Prostate gland (tissue), 2 donors: ENCODE data around the gene DHRS7. TPM values are rescaled to one million over a fixed set of nuclear protein-coding genes. Genes with fewer than 3 reads are reported as not detected.

ENCODE experiments used
- DNase-seq: peaks from one replicate; pipeline ENCODE4 v3.0.0-alpha.2; 2019; ENCODE audit warnings: low spot score
- H3K27ac ChIP-seq, 2 donors: fragments of 200-600 bp; sonication (generic); 2 replicates each; pipeline ENCODE4 v1.5.1; 2017 to 2019
- H3K27me3 ChIP-seq: fragments of 200-600 bp; sonication (generic); replicated peaks from 2 replicates; pipeline ENCODE4 v1.5.1; 2019; ENCODE audit not compliant: insufficient read depth
- H3K36me3 ChIP-seq, 2 donors: fragments of 200-600 bp; sonication (generic); 1 replicate in 1 of 2; 2 replicates in 1 of 2; pipeline versions ENCODE4 v1.5.1 to v1.8.1; 2017 to 2019
- H3K4me1 ChIP-seq: fragments of 200-600 bp; sonication (generic); replicated peaks from 2 replicates; pipeline ENCODE4 v1.5.1; 2019
- H3K4me3 ChIP-seq, 2 donors: fragments of 200-600 bp; sonication (generic); 2 replicates each; pipeline ENCODE4 v1.5.1; 2017 to 2019
- H3K9me3 ChIP-seq: fragments of 200-600 bp; sonication (generic); 2 replicates; pipeline ENCODE4 v1.5.1; 2017
- POLR2A ChIP-seq: fragments of 450-650 bp; IDR thresholded peaks from one replicate; pipeline ENCODE4 v1.6.1; 2016; ENCODE audit warnings: antibody characterized with exemption, mild to moderate bottlenecking
- POLR2AphosphoS5 ChIP-seq: sonication (generic); formaldehyde crosslinking; IDR thresholded peaks from one replicate; pipeline ENCODE4 v1.6.1; 2017; ENCODE audit warnings: antibody characterized with exemption
- WGBS: methylation state at CpG from one replicate; pipeline ENCODE4 v1.1.5; 2018; 5-methylcytosine and 5-hydroxymethylcytosine counted together
- intact Hi-C: fragments of 100-400 bp; cut with DNase I; formaldehyde crosslinking; loops from one replicate; pipeline ENCODE4 v1.14.2; 2022
- total RNA-seq, 2 donors: library from RNA; depleted of rRNA; stranded (reverse); fragments of >200 nt; gene quantifications; one replicate each; pipeline ENCODE4 v1.1.0, GENCODE V29; 2016
- TF ChIP-seq, protein P1 (sequence below), 4 experiments: fragments of 200-600 bp in 2 of 4; fragments of 450-650 bp in 2 of 4; sonication (generic) in 2 of 4; IDR thresholded peaks; 1 replicate in 3 of 4; 2 replicates in 1 of 4; pipeline ENCODE4 v1.5.1; 2016 to 2019; ENCODE audit warnings: antibody characterized with exemption in 4 of 4, mild to moderate bottlenecking in 2 of 4, moderate library complexity in 2 of 4

DHRS7 gene
- total RNA-seq, 2 donors from 2014 or later = 182 to 2,241 TPM

DNA sequence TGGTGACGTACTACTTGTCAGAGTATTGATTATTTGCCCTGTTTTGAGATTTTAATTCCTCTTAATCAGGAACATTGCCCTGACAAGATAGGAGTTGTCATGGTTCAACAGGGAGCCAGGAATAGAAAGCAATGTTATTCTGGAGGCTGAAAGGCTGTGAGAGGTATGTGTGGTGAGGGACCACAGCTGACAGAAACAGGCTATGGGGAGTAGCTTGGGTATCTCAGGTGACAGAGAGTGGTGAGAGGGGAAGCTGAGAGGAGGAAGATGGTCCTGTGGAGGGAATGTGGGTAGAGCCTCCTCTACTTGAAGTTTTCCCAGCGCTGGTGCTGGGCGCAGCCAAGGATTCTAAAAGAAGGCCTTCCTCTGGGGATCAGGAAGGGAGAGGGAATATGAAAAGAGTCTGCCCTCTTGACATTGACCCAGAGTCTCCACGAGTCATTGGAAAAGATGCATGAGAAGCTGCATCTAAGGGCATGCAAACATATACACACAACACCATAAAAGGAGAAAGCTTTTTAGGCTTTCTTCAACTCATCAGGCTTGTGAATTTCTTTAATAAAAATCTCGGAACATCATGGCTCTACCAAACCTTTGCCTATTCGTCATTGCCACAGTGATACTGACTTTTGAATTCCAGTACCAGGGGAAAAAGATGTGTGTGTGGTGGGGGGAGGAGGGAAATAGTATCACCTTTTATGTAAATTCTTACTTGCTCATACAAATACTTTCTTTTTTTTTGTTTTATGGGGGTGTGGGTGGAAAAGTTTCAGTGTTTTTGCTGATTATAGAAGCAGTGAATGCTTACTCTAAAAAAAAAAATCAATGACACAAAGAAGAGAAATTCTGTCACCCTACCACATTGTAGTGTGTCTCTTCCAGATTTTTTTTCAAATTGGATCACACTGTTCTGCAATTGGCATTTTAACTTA, 39.9 kb upstream of the DHRS7 start:
- Histone ChIP-seq H3K4me1 (no peaks in the 10 kb centered on the region), H3K36me3 (no peaks in the 10 kb centered on the region), H3K4me3 (no peak overlapping the region), H3K27me3 (no peaks in the 10 kb centered on the region), H3K9me3 (no peaks in the 10 kb centered on the region), H3K27ac (no peak overlapping the region)
- TF ChIP-seq, protein P1, sequence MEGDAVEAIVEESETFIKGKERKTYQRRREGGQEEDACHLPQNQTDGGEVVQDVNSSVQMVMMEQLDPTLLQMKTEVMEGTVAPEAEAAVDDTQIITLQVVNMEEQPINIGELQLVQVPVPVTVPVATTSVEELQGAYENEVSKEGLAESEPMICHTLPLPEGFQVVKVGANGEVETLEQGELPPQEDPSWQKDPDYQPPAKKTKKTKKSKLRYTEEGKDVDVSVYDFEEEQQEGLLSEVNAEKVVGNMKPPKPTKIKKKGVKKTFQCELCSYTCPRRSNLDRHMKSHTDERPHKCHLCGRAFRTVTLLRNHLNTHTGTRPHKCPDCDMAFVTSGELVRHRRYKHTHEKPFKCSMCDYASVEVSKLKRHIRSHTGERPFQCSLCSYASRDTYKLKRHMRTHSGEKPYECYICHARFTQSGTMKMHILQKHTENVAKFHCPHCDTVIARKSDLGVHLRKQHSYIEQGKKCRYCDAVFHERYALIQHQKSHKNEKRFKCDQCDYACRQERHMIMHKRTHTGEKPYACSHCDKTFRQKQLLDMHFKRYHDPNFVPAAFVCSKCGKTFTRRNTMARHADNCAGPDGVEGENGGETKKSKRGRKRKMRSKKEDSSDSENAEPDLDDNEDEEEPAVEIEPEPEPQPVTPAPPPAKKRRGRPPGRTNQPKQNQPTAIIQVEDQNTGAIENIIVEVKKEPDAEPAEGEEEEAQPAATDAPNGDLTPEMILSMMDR (IDR thresholded peaks at IDR 0.05) = no peak
- no peak for TF ChIP-seq POLR2AphosphoS5
- TF ChIP-seq POLR2A = no peak
- WGBS = 75% methylated on average over 6 of the region's 6 CpGs
- no peak for DNase-seq
- intact Hi-C loops = no loop called here

DNA sequence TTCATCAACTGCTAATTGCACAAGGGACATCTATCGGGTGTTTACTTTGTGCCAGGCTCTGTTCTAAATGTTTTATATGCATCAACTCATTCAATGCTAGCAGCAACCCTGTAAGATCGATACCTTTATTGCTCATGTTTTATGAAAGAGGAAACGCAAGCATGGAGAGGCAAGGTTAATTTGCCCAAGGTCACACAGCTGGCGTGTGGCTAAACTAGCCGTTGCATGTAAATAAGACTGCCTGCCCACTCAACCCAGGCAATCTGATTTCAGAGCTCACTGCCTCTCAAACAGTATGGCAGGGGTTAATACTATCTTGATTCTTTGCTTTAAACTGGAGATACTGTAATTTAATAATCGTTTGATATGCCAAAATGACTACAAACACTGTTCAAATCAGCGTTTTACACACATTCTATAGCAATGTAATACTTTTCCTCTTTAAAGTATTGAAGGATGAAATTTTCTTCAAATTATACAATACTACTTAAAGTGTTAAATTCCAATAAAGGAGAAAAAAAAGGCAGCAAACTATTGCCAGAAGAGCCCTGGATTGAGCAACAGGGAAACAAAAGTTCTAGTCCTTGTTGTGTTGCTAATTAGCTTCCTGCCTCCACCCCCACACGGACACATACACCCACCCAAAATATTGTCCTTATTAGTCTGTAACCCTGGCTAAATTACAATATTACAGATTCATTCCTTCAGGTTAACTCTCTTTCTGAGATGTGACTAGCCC, 39.1 kb upstream of the DHRS7 start:
- intact Hi-C loops = no loop called here
- Histone ChIP-seq H3K4me3 (no peak overlapping the region), H3K27me3 (no peaks in the 10 kb centered on the region), H3K4me1 (no peaks in the 10 kb centered on the region), H3K36me3 (no peaks in the 10 kb centered on the region), H3K9me3 (no peaks in the 10 kb centered on the region), H3K27ac (no peak overlapping the region)
- WGBS = 40% methylated on average over 8 of the region's 8 CpGs
- TF ChIP-seq POLR2A (no peak), POLR2AphosphoS5 (no peak)
- TF ChIP-seq, protein P1 (IDR thresholded peaks at IDR 0.05) = no peak
- DNase-seq = no peak

DNA sequence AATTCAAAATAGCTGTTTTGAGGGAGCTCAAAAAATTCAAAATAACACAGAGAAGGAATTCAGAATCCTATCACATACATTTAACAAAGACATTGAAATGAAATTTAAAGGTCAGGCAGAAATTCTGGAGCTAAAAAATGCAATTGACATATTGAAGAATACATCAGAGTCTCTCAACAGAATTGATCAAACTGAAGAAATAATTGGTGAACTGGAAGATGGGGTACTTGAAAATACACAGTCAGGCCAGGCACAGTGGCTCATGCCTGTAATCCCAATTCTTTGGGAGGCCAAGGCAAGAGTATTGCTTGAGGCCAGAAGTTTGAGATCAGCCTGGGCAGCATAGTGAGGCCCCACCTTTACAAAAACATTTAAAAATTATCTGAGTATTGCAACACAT, 34.1 kb upstream of the DHRS7 start:
- TF ChIP-seq POLR2A (no peak), POLR2AphosphoS5 (no peak)
- TF ChIP-seq, protein P1 (IDR thresholded peaks at IDR 0.05) = no peak
- Histone ChIP-seq H3K4me3 (no peak overlapping the region), H3K9me3 (no peaks in the 10 kb centered on the region), H3K27me3 (no peaks in the 10 kb centered on the region), H3K36me3 (no peaks in the 10 kb centered on the region), H3K27ac (no peak overlapping the region), H3K4me1 (peaks cover 6% of the 10 kb centered on the region)
- intact Hi-C loops = no loop called here
- no peak for DNase-seq

GRCh38 chr14:60197629-60198303, 32.6 kb upstream of the DHRS7 start:
- peaks cover 6% of the 10 kb centered on the region for H3K4me1 ChIP-seq
- H3K4me3 ChIP-seq = no peak overlapping the region
- no peaks in the 10 kb centered on the region for H3K27me3 ChIP-seq
- 92% methylated on average over 1 of the region's 1 CpG for WGBS
- TF ChIP-seq, protein P1 (IDR thresholded peaks at IDR 0.05) = no peak
- no peak for TF ChIP-seq POLR2A
- no peak for TF ChIP-seq POLR2AphosphoS5
- no peaks in the 10 kb centered on the region for H3K36me3 ChIP-seq
- no peak for DNase-seq
- intact Hi-C loops = no loop called here
- H3K27ac ChIP-seq = no peak overlapping the region
- H3K9me3 ChIP-seq = no peaks in the 10 kb centered on the region
